Keratinocyte (primary cell): ENCODE measurements around the gene TMEM132D. TPM values are rescaled to one million over a fixed set of nuclear protein-coding genes. Genes with fewer than 3 reads are reported as not detected.

Experiments used
- DNase-seq: peaks from one replicate; pipeline ENCODE4 v3.0.0-alpha.2; 2011; ENCODE audit warnings: low read depth, missing footprints, low spot score
- FAIRE-seq: peaks from 2 replicates; lab custom pipeline; 2011; peaks lifted over from hg19 to GRCh38; lab: Jason Lieb, UNC
- H2AFZ ChIP-seq: 2 replicates; pipeline ENCODE4 v1.6.0; 2012; ENCODE audit warnings: low read length, control low read depth, inconsistent platforms; ENCODE audit not compliant: control insufficient read depth
- H3K27ac ChIP-seq: 2 replicates; pipeline ENCODE4 v1.5.1; 2011; ENCODE audit warnings: low read length; ENCODE audit not compliant: control insufficient read depth, insufficient read depth
- H3K27me3 ChIP-seq: 3 replicates; pipeline ENCODE4 v1.6.0; 2011; ENCODE audit warnings: low read length; ENCODE audit not compliant: control insufficient read depth, insufficient read depth; ENCODE audit errors: extremely low read depth
- H3K36me3 ChIP-seq, 2 experiments: 2 replicates in 1 of 2; 3 replicates in 1 of 2; pipeline ENCODE4 v1.5.1; 2011; ENCODE audit warnings: low read length in 2 of 2, mild to moderate bottlenecking in 1 of 2; ENCODE audit not compliant: control insufficient read depth in 2 of 2, insufficient read depth in 2 of 2; ENCODE audit errors: extremely low read depth in 1 of 2
- H3K4me1 ChIP-seq: 3 replicates; pipeline ENCODE4 v1.5.1; 2011; ENCODE audit warnings: low read length; ENCODE audit not compliant: control insufficient read depth, insufficient read depth; ENCODE audit errors: extremely low read depth
- H3K4me2 ChIP-seq: 3 replicates; pipeline ENCODE4 v1.6.0; 2011; ENCODE audit warnings: low read depth, low read length; ENCODE audit not compliant: control insufficient read depth, insufficient read depth; ENCODE audit errors: extremely low read depth
- H3K4me3 ChIP-seq, 3 experiments: fragments of 200-600 bp in 1 of 3; sonication (generic) in 1 of 3; 2 replicates in 2 of 3; 3 replicates in 1 of 3; pipeline ENCODE4 v1.5.1; 2011 to 2016; ENCODE audit warnings: low read length in 3 of 3, mild to moderate bottlenecking in 3 of 3, control low read depth in 2 of 3, inconsistent platforms in 1 of 3, low read depth in 1 of 3, mixed read lengths in 1 of 3, mixed run types in 1 of 3, moderate library complexity in 1 of 3; ENCODE audit not compliant: control insufficient read depth in 2 of 3, insufficient read depth in 2 of 3; ENCODE audit errors: extremely low read depth in 1 of 3
- H3K79me2 ChIP-seq: 2 replicates; pipeline ENCODE4 v1.6.0; 2012; ENCODE audit warnings: low read length; ENCODE audit not compliant: control insufficient read depth, insufficient read depth
- H3K9ac ChIP-seq: 3 replicates; pipeline ENCODE4 v1.6.0; 2011; ENCODE audit warnings: low read length; ENCODE audit not compliant: control insufficient read depth, insufficient read depth; ENCODE audit errors: extremely low read depth
- H3K9me1 ChIP-seq: 3 replicates; pipeline ENCODE4 v1.6.0; 2011; ENCODE audit warnings: low read length; ENCODE audit not compliant: control insufficient read depth, insufficient read depth; ENCODE audit errors: extremely low read depth
- H3K9me3 ChIP-seq: 2 replicates; pipeline ENCODE4 v1.5.1; 2012; ENCODE audit warnings: low read depth, low read length; ENCODE audit not compliant: control insufficient read depth
- H4K20me1 ChIP-seq: 3 replicates; pipeline ENCODE4 v1.6.0; 2011; ENCODE audit warnings: low read length; ENCODE audit not compliant: control insufficient read depth, insufficient read depth; ENCODE audit errors: extremely low read depth
- EZH2 ChIP-seq: IDR thresholded peaks from one replicate; pipeline ENCODE4 v1.6.1; 2012; ENCODE audit warnings: inconsistent platforms, mild to moderate bottlenecking, low read length, moderate library complexity
- dilution Hi-C: fragments of 300-500 bp; cut with MboI; formaldehyde crosslinking; loops from one replicate; pipeline ENCODE4 v1.7.0; 2020; ENCODE audit warnings: low sequenced_read_pairs; ENCODE audit not compliant: extremely low pct_ligation_motif_present
- polyA plus RNA-seq, 5 experiments: library from polyadenylated mRNA; depleted of rRNA in 3 of 5; stranded (reverse) in 3 of 5; stranded (forward) in 1 of 5; unstranded in 1 of 5; fragments of >200 nt; gene quantifications; 1 replicate in 1 of 5; 2 replicates in 3 of 5; 3 replicates in 1 of 5; pipeline versions ENCODE4 v1.2.1 to v1.2.3, GENCODE V29; 2011 to 2012; ENCODE audit warnings: missing spikeins in 2 of 5, low read depth in 1 of 5, low replicate concordance in 1 of 5
- TF ChIP-seq, protein P1 (sequence below), 3 experiments: IDR thresholded peaks in 1 of 3; conservative IDR thresholded peaks in 1 of 3; optimal IDR thresholded peaks in 1 of 3; 2 replicates in 2 of 3; 3 replicates in 1 of 3; pipeline versions ENCODE3 to v1.5.1; 2011; ENCODE audit warnings: low read length in 3 of 3, mild to moderate bottlenecking in 3 of 3, moderate library complexity in 2 of 3, control low read depth in 1 of 3, inconsistent platforms in 1 of 3; ENCODE audit not compliant: insufficient read depth in 2 of 3; ENCODE audit errors: extremely low read depth in 1 of 3

TMEM132D gene
- polyA plus RNA-seq, 1 donor (not counting 4 experiments of a cell fraction or from before 2014, with no cell fraction given): not detected

- dilution Hi-C loops: no loop called here
- no peak for FAIRE-seq
- Histone ChIP-seq H3K9me1 (no peaks in the 10 kb centered on the region), H3K79me2 (no peaks in the 10 kb centered on the region), H3K27me3 (no peaks in the 10 kb centered on the region), H3K4me3 (no peak overlapping the region), H3K9me3 (peaks cover 4% of the 10 kb centered on the region), H3K4me2 (no peak overlapping the region), H3K4me1 (no peaks in the 10 kb centered on the region), H3K9ac (no peak overlapping the region), H4K20me1 (no peaks in the 10 kb centered on the region), H3K36me3 (no peaks in the 10 kb centered on the region), H2AFZ (no peak overlapping the region), H3K27ac (no peak overlapping the region)
- no peak for DNase-seq
- no peak for TF ChIP-seq EZH2
- TF ChIP-seq, protein P1, sequence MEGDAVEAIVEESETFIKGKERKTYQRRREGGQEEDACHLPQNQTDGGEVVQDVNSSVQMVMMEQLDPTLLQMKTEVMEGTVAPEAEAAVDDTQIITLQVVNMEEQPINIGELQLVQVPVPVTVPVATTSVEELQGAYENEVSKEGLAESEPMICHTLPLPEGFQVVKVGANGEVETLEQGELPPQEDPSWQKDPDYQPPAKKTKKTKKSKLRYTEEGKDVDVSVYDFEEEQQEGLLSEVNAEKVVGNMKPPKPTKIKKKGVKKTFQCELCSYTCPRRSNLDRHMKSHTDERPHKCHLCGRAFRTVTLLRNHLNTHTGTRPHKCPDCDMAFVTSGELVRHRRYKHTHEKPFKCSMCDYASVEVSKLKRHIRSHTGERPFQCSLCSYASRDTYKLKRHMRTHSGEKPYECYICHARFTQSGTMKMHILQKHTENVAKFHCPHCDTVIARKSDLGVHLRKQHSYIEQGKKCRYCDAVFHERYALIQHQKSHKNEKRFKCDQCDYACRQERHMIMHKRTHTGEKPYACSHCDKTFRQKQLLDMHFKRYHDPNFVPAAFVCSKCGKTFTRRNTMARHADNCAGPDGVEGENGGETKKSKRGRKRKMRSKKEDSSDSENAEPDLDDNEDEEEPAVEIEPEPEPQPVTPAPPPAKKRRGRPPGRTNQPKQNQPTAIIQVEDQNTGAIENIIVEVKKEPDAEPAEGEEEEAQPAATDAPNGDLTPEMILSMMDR (optimal IDR thresholded peaks at IDR 0.05 in 1 of 3, IDR thresholded peaks at IDR 0.05 in 1 of 3, conservative IDR thresholded peaks at IDR 0.05 in 1 of 3; ENCODE audit: extremely low read depth in 1 of 3, insufficient read depth in 2 of 3, low read length in 3 of 3): no peak
Measured at GRCh38 chr12:129246630-129247029, 657.2 kb downstream of the TMEM132D start.

GRCh38 chr12:129245769-129246168 lies 658.1 kb downstream of the TMEM132D start:
- no peak overlapping the region for H3K4me3 ChIP-seq
- H3K9me1 ChIP-seq: no peaks in the 10 kb centered on the region
- FAIRE-seq: no peak
- no peaks in the 10 kb centered on the region for H3K4me1 ChIP-seq
- H3K9me3 ChIP-seq: peaks cover 4% of the 10 kb centered on the region
- TF ChIP-seq, protein P1 (optimal IDR thresholded peaks at IDR 0.05 in 1 of 3, IDR thresholded peaks at IDR 0.05 in 1 of 3, conservative IDR thresholded peaks at IDR 0.05 in 1 of 3; ENCODE audit: extremely low read depth in 1 of 3, insufficient read depth in 2 of 3, low read length in 3 of 3): no peak
- TF ChIP-seq EZH2: no peak
- DNase-seq: no peak
- no peaks in the 10 kb centered on the region for H4K20me1 ChIP-seq
- H3K27ac ChIP-seq: no peak overlapping the region
- no peaks in the 10 kb centered on the region for H3K79me2 ChIP-seq
- dilution Hi-C loops: no loop called here
- H3K36me3 ChIP-seq: no peaks in the 10 kb centered on the region
- H3K9ac ChIP-seq: no peak overlapping the region
- no peak overlapping the region for H3K4me2 ChIP-seq
- H3K27me3 ChIP-seq: no peaks in the 10 kb centered on the region
- H2AFZ ChIP-seq: no peak overlapping the region
